IMR-90 (cell line): ENCODE measurements around the gene TRIM71. TPM values are rescaled to one million over a fixed set of nuclear protein-coding genes. Genes with fewer than 3 reads are reported as not detected.

Source experiments
- ATAC-seq: fragments of 200-7000 bp; cut with Tn5 transposase; 2 replicates; pipeline ENCODE4 v1.9.1; 2020; ENCODE audit warnings: low read depth, mild to moderate bottlenecking, moderate library complexity
- BruUV-seq: library from RNA; stranded (reverse); fragments of 400-500 nt; replicated peaks from 2 replicates; lab custom pipeline; 2021; lab: Mats Ljungman, UMichigan
- CTCF ChIA-PET: fragments of 300-600 bp; formaldehyde crosslinking; extraction: SDS; loops from one replicate; lab custom pipeline; 2021; ENCODE audit warnings: antibody characterized with exemption; lab: Yijun Ruan, JAX
- POLR2A ChIA-PET: fragments of 300-600 bp; sonication (Branson Sonifier 250); formaldehyde crosslinking; loops from one replicate; lab custom pipeline; 2022; ENCODE audit warnings: antibody characterized with exemption; ENCODE audit not compliant: unreplicated experiment; lab: Charles Lee
- DNase-seq: peaks from one replicate; pipeline ENCODE4 v3.0.0; 2013
- H2AFZ ChIP-seq: replicated peaks from 2 replicates; pipeline ENCODE3; 2013; ENCODE audit warnings: low read length, mild to moderate bottlenecking; ENCODE audit not compliant: poor library complexity
- H2AK5ac ChIP-seq: 2 replicates; pipeline ENCODE4 v1.6.1; 2013; ENCODE audit warnings: low read depth, low read length, inconsistent platforms
- H2AK9ac ChIP-seq: replicated peaks from 2 replicates; pipeline ENCODE3; 2013; ENCODE audit warnings: mild to moderate bottlenecking, low read depth, low read length, moderate library complexity; ENCODE audit not compliant: poor library complexity
- H2BK120ac ChIP-seq: 2 replicates; pipeline ENCODE4 v1.6.1; 2013; ENCODE audit warnings: low read depth, low read length, inconsistent platforms
- H2BK15ac ChIP-seq: 3 replicates; pipeline ENCODE4 v1.6.1; 2013; ENCODE audit warnings: low read depth, low read length, inconsistent platforms
- H2BK20ac ChIP-seq: 2 replicates; pipeline ENCODE4 v1.6.1; 2013; ENCODE audit warnings: low read depth, mild to moderate bottlenecking, inconsistent platforms, low read length, moderate library complexity
- H2BK5ac ChIP-seq: 2 replicates; pipeline ENCODE4 v1.6.1; 2013; ENCODE audit warnings: mild to moderate bottlenecking, low read depth, low read length, inconsistent platforms; ENCODE audit not compliant: poor library complexity, severe bottlenecking
- H3K14ac ChIP-seq: replicated peaks from 2 replicates; pipeline ENCODE4 v1.6.1; 2013; ENCODE audit warnings: low read depth, low read length, inconsistent platforms
- H3K18ac ChIP-seq: 2 replicates; pipeline ENCODE4 v1.6.1; 2013; ENCODE audit warnings: low read depth, low read length, control low read depth
- H3K23ac ChIP-seq: 2 replicates; pipeline ENCODE4 v1.6.1; 2013; ENCODE audit warnings: low read depth, low read length, inconsistent platforms
- H3K27ac ChIP-seq: 2 replicates; pipeline ENCODE4 v1.5.1; 2013; ENCODE audit warnings: mild to moderate bottlenecking, control low read depth, low read length; ENCODE audit not compliant: insufficient read depth
- H3K27me3 ChIP-seq: 2 replicates; pipeline ENCODE4 v1.6.1; 2013; ENCODE audit warnings: low read length; ENCODE audit not compliant: control insufficient read depth, insufficient read depth
- H3K36me3 ChIP-seq: 2 replicates; pipeline ENCODE4 v1.6.1; 2013; ENCODE audit warnings: low read length, mixed read lengths; ENCODE audit not compliant: control insufficient read depth, insufficient read depth
- H3K4ac ChIP-seq: 2 replicates; pipeline ENCODE4 v1.6.1; 2013; ENCODE audit warnings: low read depth, low read length, inconsistent platforms
- H3K4me1 ChIP-seq: 2 replicates; pipeline ENCODE4 v1.6.1; 2013; ENCODE audit warnings: low read length, mixed read lengths; ENCODE audit not compliant: control insufficient read depth, insufficient read depth
- H3K4me2 ChIP-seq: 2 replicates; pipeline ENCODE4 v1.6.1; 2013; ENCODE audit warnings: low read depth, mild to moderate bottlenecking, control low read depth, low read length, moderate library complexity
- H3K4me3 ChIP-seq: 2 replicates; pipeline ENCODE4 v1.5.1; 2013; ENCODE audit warnings: low read depth, mild to moderate bottlenecking, control low read depth, low read length, moderate library complexity; ENCODE audit not compliant: insufficient read depth
- H3K56ac ChIP-seq: 2 replicates; pipeline ENCODE4 v1.6.1; 2013; ENCODE audit warnings: low read length, inconsistent platforms; ENCODE audit not compliant: insufficient read depth; ENCODE audit errors: extremely low read depth
- H3K79me1 ChIP-seq, 2 experiments: 2 replicates each; pipeline ENCODE4 v1.6.1; 2013; ENCODE audit warnings: low read length in 2 of 2, inconsistent platforms in 1 of 2, low read depth in 1 of 2
- H3K9ac ChIP-seq: 2 replicates; pipeline ENCODE4 v1.6.1; 2013; ENCODE audit warnings: low read depth, low read length, control low read depth
- H3K9me1 ChIP-seq: 2 replicates; pipeline ENCODE4 v1.6.1; 2013; ENCODE audit warnings: low read length, inconsistent platforms; ENCODE audit not compliant: insufficient read depth
- H3K9me3 ChIP-seq: 2 replicates; pipeline ENCODE4 v1.6.1; 2013; ENCODE audit warnings: low read length; ENCODE audit not compliant: control insufficient read depth, insufficient read depth
- H4K20me1 ChIP-seq: 2 replicates; pipeline ENCODE4 v1.6.1; 2013; ENCODE audit warnings: low read length, inconsistent platforms; ENCODE audit not compliant: insufficient read depth
- H4K5ac ChIP-seq: 2 replicates; pipeline ENCODE4 v1.6.1; 2013; ENCODE audit warnings: mild to moderate bottlenecking, low read depth, low read length, control low read depth
- H4K8ac ChIP-seq, 2 experiments: 2 replicates each; pipeline ENCODE4 v1.6.1; 2013; ENCODE audit warnings: low read depth in 2 of 2, low read length in 2 of 2, control low read depth in 1 of 2, inconsistent platforms in 1 of 2
- H4K91ac ChIP-seq: 2 replicates; pipeline ENCODE4 v1.6.1; 2013; ENCODE audit warnings: low read depth, low read length, inconsistent platforms; ENCODE audit not compliant: insufficient read depth
- BHLHE40 ChIP-seq: fragments of 150-350 bp; IDR thresholded peaks from 2 replicates; pipeline ENCODE4 v1.6.1; 2016; ENCODE audit warnings: mild to moderate bottlenecking, low read depth, low read length
- CEBPB ChIP-seq: IDR thresholded peaks from 2 replicates; pipeline ENCODE4 v1.6.1; 2012; ENCODE audit warnings: low read depth, low read length, improper control_type of control experiment
- CHD1 ChIP-seq: IDR thresholded peaks from 2 replicates; pipeline ENCODE4 v1.6.1; 2012; ENCODE audit warnings: low read depth, low read length, improper control_type of control experiment
- FOS ChIP-seq: fragments of 150-350 bp; IDR thresholded peaks from 2 replicates; pipeline ENCODE4 v1.6.1; 2016; ENCODE audit warnings: low read depth, low read length
- MAFK ChIP-seq: IDR thresholded peaks from 2 replicates; pipeline ENCODE4 v1.6.1; 2012; ENCODE audit warnings: low read depth, low read length, improper control_type of control experiment
- MAZ ChIP-seq: IDR thresholded peaks from 2 replicates; pipeline ENCODE4 v1.6.1; 2012; ENCODE audit warnings: low read depth, mild to moderate bottlenecking, low read length, improper control_type of control experiment, moderate library complexity, borderline replicate concordance
- MXI1 ChIP-seq: IDR thresholded peaks from 2 replicates; pipeline ENCODE4 v1.6.1; 2012; ENCODE audit warnings: low read depth, mild to moderate bottlenecking, low read length, moderate library complexity, borderline replicate concordance
- NFE2L2 ChIP-seq: fragments of 150-350 bp; IDR thresholded peaks from 2 replicates; pipeline ENCODE4 v1.6.1; 2016; ENCODE audit warnings: low read depth, mild to moderate bottlenecking, low read length
- POLR2A ChIP-seq: IDR thresholded peaks from 2 replicates; pipeline ENCODE4 v1.6.1; 2012; ENCODE audit warnings: mild to moderate bottlenecking, low read depth, low read length
- RAD21 ChIP-seq: IDR thresholded peaks from 2 replicates; pipeline ENCODE4 v1.6.1; 2012; ENCODE audit warnings: low read length, improper control_type of control experiment
- RFX5 ChIP-seq: IDR thresholded peaks from 2 replicates; pipeline ENCODE4 v1.8.0; 2012; ENCODE audit warnings: low read depth, mild to moderate bottlenecking, low read length, moderate library complexity
- SMC3 ChIP-seq: fragments of 150-350 bp; IDR thresholded peaks from 2 replicates; pipeline ENCODE4 v1.6.1; 2016; ENCODE audit warnings: low read depth, mild to moderate bottlenecking, antibody characterized with exemption, low read length, moderate library complexity
- WGBS, 2 experiments: methylation state at CpG; one replicate each; pipeline versions ENCODE4 v1.1.5 to v1.1.7; 2013; ENCODE audit warnings: missing lambda C conversion rate in 2 of 2; ENCODE audit not compliant: insufficient read length in 1 of 2; ENCODE audit errors: extremely low coverage in 2 of 2; 5-methylcytosine and 5-hydroxymethylcytosine counted together
- dilution Hi-C: fragments of 300-500 bp; cut with HindIII; formaldehyde crosslinking; loops from one replicate; pipeline ENCODE4 v1.14.3; 2018; ENCODE audit warnings: low sequenced_read_pairs; ENCODE audit not compliant: unreplicated experiment
- in situ Hi-C: fragments of 300-500 bp; cut with MboI; formaldehyde crosslinking; loops from 3 replicates; pipeline ENCODE4 v1.14.3; 2019; ENCODE audit warnings: low sequenced_read_pairs, inconsistent platforms, mixed read lengths
- intact Hi-C: fragments of 100-400 bp; cut with micrococcal nuclease; formaldehyde crosslinking; loops from 2 replicates; pipeline ENCODE4 v1.10.0; 2022
- polyA plus RNA-seq, 3 experiments: library from polyadenylated mRNA; depleted of rRNA; stranded (reverse); fragments of >200 nt; gene quantifications; 2 replicates each; pipeline ENCODE4 v1.2.3, GENCODE V29; 2012; ENCODE audit warnings: low replicate concordance in 1 of 3
- total RNA-seq: library from RNA; depleted of rRNA; stranded (reverse); fragments of >200 nt; gene quantifications from 2 replicates; pipeline ENCODE4 v1.2.3, GENCODE V29; 2012
- TF ChIP-seq, protein P1 (sequence below): fragments of 150-350 bp; IDR thresholded peaks from 2 replicates; pipeline ENCODE4 v1.6.1; 2016; ENCODE audit warnings: low read depth, mild to moderate bottlenecking, low read length, moderate library complexity, borderline replicate concordance
- TF ChIP-seq, protein P2 (sequence below): fragments of 150-350 bp; IDR thresholded peaks from 2 replicates; pipeline ENCODE4 v1.6.1; 2017; ENCODE audit warnings: mild to moderate bottlenecking, antibody characterized with exemption, low read length, low read depth

The TRIM71 gene
- total and polyA plus RNA-seq, 2 of the 4 experiments (the other 2 are of a cell fraction): not detected

DNA sequence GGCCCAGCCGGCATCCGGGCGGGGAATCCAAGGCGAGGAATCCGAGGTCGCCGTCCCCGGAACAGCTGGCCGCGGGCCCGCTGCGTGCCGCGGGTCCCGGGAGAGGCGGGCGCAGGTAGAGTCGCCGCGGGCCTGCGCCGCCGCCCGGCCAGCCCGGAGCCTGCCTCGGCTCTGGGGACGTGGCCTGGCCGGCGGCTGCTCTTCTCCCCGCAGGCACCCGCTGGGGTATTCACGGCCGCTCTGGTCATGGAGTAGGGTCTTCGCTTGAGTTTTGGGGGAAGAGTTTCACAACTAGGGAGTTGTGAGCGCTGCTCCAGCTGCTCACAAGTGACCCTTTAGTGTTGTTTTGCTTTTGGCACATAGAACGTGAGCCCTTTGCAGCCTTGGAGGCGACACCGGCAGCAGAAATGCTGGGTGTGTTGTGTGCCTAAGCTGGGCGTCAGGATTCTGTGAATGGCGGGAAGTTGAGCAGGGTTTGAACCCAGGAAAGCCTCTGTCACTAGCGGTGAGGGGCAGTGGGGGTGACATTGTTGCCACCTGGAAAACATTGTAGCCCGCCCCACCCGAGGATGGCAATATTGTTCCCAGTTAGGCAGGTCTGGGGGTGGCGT is 4.0 kb downstream of the TRIM71 start:
- no peak overlapping the region for H2BK15ac ChIP-seq
- no peaks in the 10 kb centered on the region for H3K36me3 ChIP-seq
- H3K4me1 ChIP-seq: peaks cover under 1% of the 10 kb centered on the region; the same call in 1 of the 2 replicates
- H3K14ac ChIP-seq: no peak overlapping the region
- H3K4me2 ChIP-seq: no peak overlapping the region; the same call in 1 of the 2 replicates
- in situ Hi-C loops: no loop called here
- POLR2A ChIA-PET: no interaction called here
- H2BK20ac ChIP-seq: no peak overlapping the region
- no peak overlapping the region for H4K91ac ChIP-seq
- no peak overlapping the region for H3K23ac ChIP-seq
- H3K79me1 ChIP-seq: no peaks in the 10 kb centered on the region
- H2BK120ac ChIP-seq: no peak overlapping the region
- DNase-seq (no peak), ATAC-seq (no peak)
- no peak overlapping the region for H4K5ac ChIP-seq
- WGBS, 2 experiments: 29% methylated on average over 22 of the region's 44 CpGs; no CpG with 5 or more reads in 1 of the 2 experiments
- no peak overlapping the region for H3K27ac ChIP-seq
- TF ChIP-seq CEBPB (no peak), MAZ (no peak), BHLHE40 (no peak), FOS (no peak), MAFK (no peak), NFE2L2 (no peak), MXI1 (no peak), POLR2A (no peak), RFX5 (no peak), RAD21 (no peak), SMC3 (no peak), CHD1 (no peak)
- TF ChIP-seq, protein P1, sequence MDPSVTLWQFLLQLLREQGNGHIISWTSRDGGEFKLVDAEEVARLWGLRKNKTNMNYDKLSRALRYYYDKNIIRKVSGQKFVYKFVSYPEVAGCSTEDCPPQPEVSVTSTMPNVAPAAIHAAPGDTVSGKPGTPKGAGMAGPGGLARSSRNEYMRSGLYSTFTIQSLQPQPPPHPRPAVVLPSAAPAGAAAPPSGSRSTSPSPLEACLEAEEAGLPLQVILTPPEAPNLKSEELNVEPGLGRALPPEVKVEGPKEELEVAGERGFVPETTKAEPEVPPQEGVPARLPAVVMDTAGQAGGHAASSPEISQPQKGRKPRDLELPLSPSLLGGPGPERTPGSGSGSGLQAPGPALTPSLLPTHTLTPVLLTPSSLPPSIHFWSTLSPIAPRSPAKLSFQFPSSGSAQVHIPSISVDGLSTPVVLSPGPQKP: no peak
- TF ChIP-seq, protein P2, sequence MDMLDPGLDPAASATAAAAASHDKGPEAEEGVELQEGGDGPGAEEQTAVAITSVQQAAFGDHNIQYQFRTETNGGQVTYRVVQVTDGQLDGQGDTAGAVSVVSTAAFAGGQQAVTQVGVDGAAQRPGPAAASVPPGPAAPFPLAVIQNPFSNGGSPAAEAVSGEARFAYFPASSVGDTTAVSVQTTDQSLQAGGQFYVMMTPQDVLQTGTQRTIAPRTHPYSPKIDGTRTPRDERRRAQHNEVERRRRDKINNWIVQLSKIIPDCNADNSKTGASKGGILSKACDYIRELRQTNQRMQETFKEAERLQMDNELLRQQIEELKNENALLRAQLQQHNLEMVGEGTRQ: no peak
- CTCF ChIA-PET: interaction anchor here (0.5 to 1.0 kb wide), 2 partner anchors 13 to 112 kb away, joined by 3 read pairs; no protein-coding TSS in a partner anchor
- dilution Hi-C loops: no loop called here
- H3K9me1 ChIP-seq: no peaks in the 10 kb centered on the region
- peaks cover 21% of the 10 kb centered on the region for H3K9me3 ChIP-seq
- H2AFZ ChIP-seq: no peak overlapping the region
- no peak overlapping the region for H2AK5ac ChIP-seq
- no peak overlapping the region for H3K18ac ChIP-seq
- H2BK5ac ChIP-seq: no peak overlapping the region
- peaks cover 64% of the 10 kb centered on the region for H3K27me3 ChIP-seq
- H3K4ac ChIP-seq: no peak overlapping the region
- intact Hi-C loops: no loop called here
- no peak overlapping the region for H3K56ac ChIP-seq
- no peak overlapping the region for H3K9ac ChIP-seq
- H4K20me1 ChIP-seq: no peaks in the 10 kb centered on the region
- H3K4me3 ChIP-seq: no peak overlapping the region
- H4K8ac ChIP-seq: no peak overlapping the region
- BruUV-seq: no TSS peak
- H2AK9ac ChIP-seq: no peak overlapping the region
